DND-41 (cell line): ENCODE measurements around the gene EPHB2.

Experiments
- ATAC-seq: fragments of 200-7000 bp; cut with Tn5 transposase; 3 replicates; pipeline ENCODE4 v1.9.1; 2021; ENCODE audit warnings: low read depth; ENCODE audit not compliant: insufficient read depth
- DNase-seq: peaks from one replicate; pipeline ENCODE4 v3.0.0-alpha.2; 2020
- H2AFZ ChIP-seq: 2 replicates; pipeline ENCODE4 v1.6.0; 2012; ENCODE audit warnings: low read depth, low read length
- H3K27ac ChIP-seq: 2 replicates; pipeline ENCODE4 v1.5.1; 2012; ENCODE audit warnings: low read length, inconsistent platforms
- H3K27me3 ChIP-seq: fragments of 200-600 bp; sonication (generic); 2 replicates; pipeline ENCODE4 v1.6.0; 2012; ENCODE audit warnings: low read length, mild to moderate bottlenecking, inconsistent platforms; ENCODE audit not compliant: insufficient read depth, poor library complexity
- H3K36me3 ChIP-seq: 2 replicates; pipeline ENCODE4 v1.5.1; 2012; ENCODE audit warnings: low read length, inconsistent platforms; ENCODE audit not compliant: insufficient read depth
- H3K4me1 ChIP-seq: 2 replicates; pipeline ENCODE4 v1.5.1; 2012; ENCODE audit warnings: mild to moderate bottlenecking, low read length; ENCODE audit not compliant: insufficient read depth
- H3K4me2 ChIP-seq: 2 replicates; pipeline ENCODE4 v1.6.0; 2012; ENCODE audit warnings: mild to moderate bottlenecking, moderate library complexity, low read length, inconsistent platforms; ENCODE audit not compliant: insufficient read depth
- H3K4me3 ChIP-seq, 2 experiments: fragments of 200-600 bp in 1 of 2; shearing (Covaris generic) in 1 of 2; 2 replicates each; pipeline ENCODE4 v1.5.1; 2012 to 2016; ENCODE audit warnings: inconsistent platforms in 2 of 2, low read length in 2 of 2, mild to moderate bottlenecking in 2 of 2, low read depth in 1 of 2, moderate library complexity in 1 of 2
- H3K79me2 ChIP-seq: 2 replicates; pipeline ENCODE4 v1.6.0; 2012; ENCODE audit warnings: low read length, inconsistent platforms; ENCODE audit not compliant: insufficient read depth
- H3K9ac ChIP-seq: 2 replicates; pipeline ENCODE4 v1.6.0; 2012; ENCODE audit warnings: low read depth, mild to moderate bottlenecking, inconsistent platforms, low read length, moderate library complexity
- H3K9me3 ChIP-seq: 2 replicates; pipeline ENCODE4 v1.5.1; 2012; ENCODE audit warnings: low read length, moderate library complexity, mild to moderate bottlenecking, inconsistent platforms; ENCODE audit not compliant: insufficient read depth, severe bottlenecking
- H4K20me1 ChIP-seq: 2 replicates; pipeline ENCODE4 v1.6.0; 2012; ENCODE audit warnings: low read length; ENCODE audit not compliant: insufficient read depth
- EZH2 ChIP-seq: IDR thresholded peaks from 3 replicates; pipeline ENCODE4 v1.6.1; 2012; ENCODE audit warnings: borderline replicate concordance, low read depth, mild to moderate bottlenecking, moderate library complexity, low read length, inconsistent platforms; ENCODE audit not compliant: severe bottlenecking
- TF ChIP-seq, protein P1 (sequence below): IDR thresholded peaks from 2 replicates; pipeline ENCODE4 v1.5.1; 2012; ENCODE audit warnings: borderline replicate concordance, low read length, moderate library complexity, mild to moderate bottlenecking; ENCODE audit not compliant: poor library complexity, severe bottlenecking; ENCODE audit errors: extremely low read depth

Gene EPHB2

DNA sequence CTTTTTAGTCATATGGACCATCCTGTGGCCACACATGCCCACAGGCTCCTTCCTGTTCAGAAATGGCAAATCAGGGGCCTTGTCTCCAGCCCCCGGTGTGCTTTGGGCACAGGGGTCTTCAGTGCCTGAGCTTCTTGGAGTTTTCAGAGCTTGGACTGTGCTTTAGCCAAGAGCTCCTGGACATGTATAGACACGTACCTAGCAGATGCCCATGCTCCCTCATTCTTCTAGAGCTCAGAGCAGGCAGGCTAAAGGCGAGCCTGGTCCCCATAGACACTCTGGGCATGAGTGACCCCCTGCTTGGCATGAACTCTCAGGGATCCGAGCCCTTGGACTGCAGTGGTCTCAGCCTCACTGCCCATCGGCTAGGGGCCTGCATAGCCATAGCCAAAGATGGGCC is 106.8 kb downstream of the EPHB2 start:
- Histone ChIP-seq H3K79me2 (no peaks in the 10 kb centered on the region), H3K36me3 (no peaks in the 10 kb centered on the region), H3K9me3 (no peaks in the 10 kb centered on the region), H3K27me3 (no peaks in the 10 kb centered on the region), H3K4me3 (no peak overlapping the region), H2AFZ (no peak overlapping the region), H3K9ac (no peak overlapping the region), H3K4me2 (no peak overlapping the region), H4K20me1 (0 out of 2 replicates have a peak, but pooled peaks cover 3% of the 10 kb centered on the region), H3K27ac (no peak overlapping the region), H3K4me1 (no peaks in the 10 kb centered on the region)
- no peak for DNase-seq
- TF ChIP-seq, protein P1, sequence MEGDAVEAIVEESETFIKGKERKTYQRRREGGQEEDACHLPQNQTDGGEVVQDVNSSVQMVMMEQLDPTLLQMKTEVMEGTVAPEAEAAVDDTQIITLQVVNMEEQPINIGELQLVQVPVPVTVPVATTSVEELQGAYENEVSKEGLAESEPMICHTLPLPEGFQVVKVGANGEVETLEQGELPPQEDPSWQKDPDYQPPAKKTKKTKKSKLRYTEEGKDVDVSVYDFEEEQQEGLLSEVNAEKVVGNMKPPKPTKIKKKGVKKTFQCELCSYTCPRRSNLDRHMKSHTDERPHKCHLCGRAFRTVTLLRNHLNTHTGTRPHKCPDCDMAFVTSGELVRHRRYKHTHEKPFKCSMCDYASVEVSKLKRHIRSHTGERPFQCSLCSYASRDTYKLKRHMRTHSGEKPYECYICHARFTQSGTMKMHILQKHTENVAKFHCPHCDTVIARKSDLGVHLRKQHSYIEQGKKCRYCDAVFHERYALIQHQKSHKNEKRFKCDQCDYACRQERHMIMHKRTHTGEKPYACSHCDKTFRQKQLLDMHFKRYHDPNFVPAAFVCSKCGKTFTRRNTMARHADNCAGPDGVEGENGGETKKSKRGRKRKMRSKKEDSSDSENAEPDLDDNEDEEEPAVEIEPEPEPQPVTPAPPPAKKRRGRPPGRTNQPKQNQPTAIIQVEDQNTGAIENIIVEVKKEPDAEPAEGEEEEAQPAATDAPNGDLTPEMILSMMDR = no peak
- no peak for TF ChIP-seq EZH2
- no peak for ATAC-seq

GRCh38 chr1:22818061-22818770 is 107.6 kb downstream of the EPHB2 start:
- Histone ChIP-seq H4K20me1 (0 out of 2 replicates have a peak, but pooled peaks cover 3% of the 10 kb centered on the region), H3K4me1 (no peaks in the 10 kb centered on the region), H2AFZ (no peak overlapping the region), H3K9me3 (no peaks in the 10 kb centered on the region), H3K4me2 (no peak overlapping the region), H3K36me3 (no peaks in the 10 kb centered on the region), H3K27ac (no peak overlapping the region), H3K27me3 (peaks cover 3% of the 10 kb centered on the region), H3K79me2 (no peaks in the 10 kb centered on the region), H3K4me3 (no peak overlapping the region), H3K9ac (no peak overlapping the region)
- ATAC-seq = no peak
- DNase-seq = no peak
- TF ChIP-seq, protein P1 = no peak

DNA sequence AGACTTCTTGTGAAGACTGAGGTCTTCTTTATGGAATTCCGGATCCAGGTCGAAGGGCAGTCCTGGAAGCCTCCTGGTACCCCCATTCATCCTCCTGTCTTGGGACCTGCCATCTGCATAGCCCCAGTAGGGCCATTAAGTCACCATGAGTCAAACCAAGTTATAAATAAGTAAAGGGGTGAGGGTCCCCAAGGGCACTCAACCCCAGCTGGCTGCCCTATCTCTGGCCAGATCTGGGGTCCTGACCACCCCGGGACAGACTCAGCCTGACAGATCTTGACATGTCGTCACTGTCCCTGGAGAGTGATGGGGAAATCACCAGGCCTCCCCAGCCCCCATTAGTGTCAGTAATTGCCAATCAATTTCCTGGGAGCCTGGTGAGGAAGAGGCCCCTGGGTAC is 108.7 kb downstream of the EPHB2 start:
- Histone ChIP-seq H3K27ac (no peak overlapping the region), H3K27me3 (peaks cover 3% of the 10 kb centered on the region), H3K4me3 (no peak overlapping the region), H3K4me2 (no peak overlapping the region), H3K9me3 (no peaks in the 10 kb centered on the region), H3K79me2 (no peaks in the 10 kb centered on the region), H3K4me1 (no peaks in the 10 kb centered on the region), H3K9ac (no peak overlapping the region), H3K36me3 (no peaks in the 10 kb centered on the region), H4K20me1 (0 out of 2 replicates have a peak, but pooled peaks cover 3% of the 10 kb centered on the region), H2AFZ (no peak overlapping the region)
- no peak for DNase-seq
- no peak for ATAC-seq
- TF ChIP-seq EZH2 = no peak
- TF ChIP-seq, protein P1 = no peak
